Activated T-cell treated with anti-CD3 and anti-CD28 coated beads for 48 hours (primary cell): ENCODE measurements around the gene CRYBA2.

Source experiments
- DNase-seq: peaks from one replicate; pipeline ENCODE4 v3.0.0-alpha.2; 2020; ENCODE audit warnings: low read depth

The CRYBA2 gene, protein sequence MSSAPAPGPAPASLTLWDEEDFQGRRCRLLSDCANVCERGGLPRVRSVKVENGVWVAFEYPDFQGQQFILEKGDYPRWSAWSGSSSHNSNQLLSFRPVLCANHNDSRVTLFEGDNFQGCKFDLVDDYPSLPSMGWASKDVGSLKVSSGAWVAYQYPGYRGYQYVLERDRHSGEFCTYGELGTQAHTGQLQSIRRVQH

DNA sequence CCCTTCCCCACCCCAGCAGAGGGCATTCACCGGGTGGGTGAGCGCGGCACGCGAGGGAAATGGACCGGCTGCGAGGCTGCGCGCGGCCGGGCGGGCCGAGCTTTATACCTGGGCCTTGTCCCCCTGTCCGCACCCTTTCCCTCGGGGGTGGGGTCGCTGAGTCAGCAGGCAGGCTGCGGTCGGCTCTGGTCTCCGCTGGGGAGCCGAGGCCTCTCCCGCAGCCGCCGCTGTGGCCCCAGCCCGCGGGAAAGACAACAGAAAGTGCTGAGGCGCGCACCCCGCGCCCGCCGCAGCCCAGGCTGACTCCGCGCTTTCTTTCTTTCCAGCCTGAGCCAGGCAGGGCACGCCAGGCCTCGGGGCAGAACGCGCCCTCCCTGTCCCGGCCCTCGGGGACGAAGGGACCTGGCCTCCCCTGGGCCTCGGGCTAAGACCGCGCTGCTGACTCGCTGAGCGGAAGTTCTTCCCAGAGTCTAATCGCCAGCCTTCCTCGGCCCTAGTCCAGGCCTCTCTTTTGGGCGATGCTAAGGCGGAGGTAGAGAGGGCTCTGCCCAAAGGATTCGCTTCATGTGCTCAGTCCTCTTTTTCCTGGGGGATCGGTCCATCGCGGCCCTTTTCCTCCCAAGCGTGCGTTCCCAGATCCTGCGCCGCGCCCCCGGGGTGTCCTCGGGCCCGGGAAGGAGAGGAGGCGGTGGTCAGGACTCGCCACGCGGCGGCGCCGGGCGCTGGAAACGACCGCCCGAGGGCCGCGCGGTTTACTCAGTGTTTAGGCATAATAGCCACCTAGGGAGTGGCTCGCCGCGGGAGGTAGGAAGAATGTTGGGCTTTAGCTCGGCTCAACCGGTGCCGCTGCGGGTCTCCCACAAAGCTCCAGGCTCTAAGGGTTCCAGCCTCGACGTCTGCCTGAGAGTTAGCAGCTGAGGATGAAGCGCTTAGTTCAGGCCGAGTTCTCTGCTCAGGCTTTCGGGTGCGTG is at the start of gene CRYBA2:
TSS of gene CRYBA2 (minus strand) at position 78 of the 971 bp plus-strand sequence. CDS start 246 bp downstream, outside the sequence.
- DNase-seq = no peak

DNA sequence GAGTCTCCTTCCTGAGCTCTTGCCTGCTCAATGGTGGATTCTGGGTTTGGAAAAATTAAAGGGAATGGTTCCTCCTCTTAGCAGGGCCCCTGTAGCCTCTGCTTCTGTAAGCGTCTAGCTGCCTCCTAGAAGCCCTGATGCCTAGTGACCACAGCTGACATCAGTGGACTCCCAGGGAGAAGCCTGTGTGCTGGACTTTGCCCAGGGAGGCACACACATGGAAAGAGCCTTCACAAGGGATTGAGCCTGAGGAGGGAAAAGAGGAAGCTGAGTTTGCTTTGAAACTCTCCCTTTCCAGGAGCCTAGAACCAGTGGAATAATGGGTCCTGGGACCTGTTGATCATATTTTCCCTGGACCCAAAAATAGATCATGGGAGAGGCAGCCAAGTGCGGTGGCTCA is 49.5 kb upstream of the CRYBA2 start:
- DNase-seq = no peak

DNA sequence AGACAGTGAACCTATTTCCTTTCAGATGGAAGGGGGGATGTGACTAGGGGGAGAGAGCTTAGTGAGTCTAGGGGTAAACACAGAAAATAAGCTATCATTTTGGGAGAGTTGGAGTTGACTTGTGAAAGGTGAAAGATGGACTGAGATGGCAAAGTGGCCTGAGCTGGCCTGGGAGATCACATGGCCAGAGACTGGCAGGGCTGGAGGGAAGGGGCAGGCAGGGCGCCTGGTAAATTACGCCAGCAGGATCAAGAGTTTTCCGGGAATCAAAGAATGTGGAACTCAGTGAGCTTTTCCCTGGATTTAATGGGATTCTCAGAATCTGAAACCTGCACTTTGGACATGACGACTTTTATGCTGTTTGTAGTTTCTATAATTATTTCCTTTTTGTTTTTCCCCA is 48.9 kb upstream of the CRYBA2 start:
- no peak for DNase-seq

DNA sequence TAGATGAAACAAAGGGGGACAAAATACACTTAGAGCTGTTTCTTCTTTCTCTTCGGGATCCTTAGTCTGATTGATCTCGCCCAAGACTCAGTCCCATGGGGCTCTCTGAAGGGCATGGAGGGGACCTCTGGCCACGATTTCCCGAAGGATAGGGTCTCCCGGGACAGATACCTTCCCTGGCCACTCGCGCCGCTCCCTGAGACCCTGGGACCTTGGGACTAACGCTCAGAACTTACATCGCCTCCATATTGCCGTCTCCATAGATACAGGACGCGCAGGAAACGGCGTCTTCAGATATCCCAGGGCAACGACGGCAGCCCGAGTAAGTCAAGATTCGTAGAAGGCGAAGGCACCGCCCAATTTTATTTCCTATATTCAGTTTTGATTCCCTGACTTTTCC is 48.0 kb upstream of the CRYBA2 start, which contains the start of gene CFAP65:
TSS of gene CFAP65 (minus strand) at position 265 of the 400 bp plus-strand sequence. CDS start 2,468 bp downstream, outside the sequence.
- no peak for DNase-seq

DNA sequence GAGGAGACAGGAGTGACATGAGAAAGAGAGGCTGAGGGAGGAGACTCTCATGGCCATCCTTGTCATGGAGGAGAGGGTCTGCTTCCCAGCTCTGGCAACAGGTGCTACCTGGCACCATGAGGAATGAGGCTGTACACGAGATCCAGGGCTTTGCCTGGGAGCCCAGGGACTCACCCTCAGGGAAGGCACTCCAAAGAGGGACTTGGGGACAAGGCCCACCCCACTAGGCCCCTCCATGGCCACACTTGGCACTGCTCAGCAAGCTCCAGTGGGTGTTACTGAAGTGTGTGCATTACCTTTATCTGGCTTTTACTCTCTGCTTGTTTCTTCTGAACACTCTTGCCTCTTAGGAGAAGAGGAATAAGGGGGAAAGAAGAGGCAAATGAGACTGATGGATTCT is 45.4 kb upstream of the CRYBA2 start:
- DNase-seq = no peak

DNA sequence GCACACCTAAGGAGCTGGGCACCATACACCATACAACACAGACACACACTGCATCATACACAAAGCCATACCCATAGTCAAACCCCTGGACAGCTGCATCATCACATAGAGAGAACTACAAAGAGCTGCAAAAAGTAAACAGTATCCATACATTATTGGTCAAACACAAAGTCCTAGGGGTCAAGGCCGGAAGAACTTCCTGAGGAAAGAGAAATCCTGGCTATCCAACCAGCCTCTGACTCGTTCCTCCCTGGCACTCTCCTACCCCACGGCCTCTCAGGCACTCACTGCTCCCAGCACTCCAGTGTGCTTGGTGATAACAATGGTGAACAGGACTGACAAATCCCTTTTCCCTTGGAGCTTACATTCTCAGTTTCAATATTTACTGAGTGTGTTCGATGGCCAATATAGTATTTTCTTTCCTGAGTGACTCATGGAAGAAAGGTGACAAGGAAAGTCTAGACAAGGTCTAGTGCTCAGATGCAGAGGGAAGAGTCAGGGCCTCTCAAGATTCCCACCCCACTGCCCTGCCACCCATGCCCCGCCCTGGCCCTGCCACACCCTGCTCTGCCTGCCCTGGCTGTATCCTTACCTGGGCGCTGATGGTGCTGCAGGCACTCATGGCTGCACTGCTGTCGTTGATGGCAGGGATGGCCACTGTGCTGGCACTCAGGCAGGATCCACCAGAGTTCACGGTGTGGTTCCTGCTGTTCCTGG is 44.7 kb upstream of the CRYBA2 start:
- no peak for DNase-seq

DNA sequence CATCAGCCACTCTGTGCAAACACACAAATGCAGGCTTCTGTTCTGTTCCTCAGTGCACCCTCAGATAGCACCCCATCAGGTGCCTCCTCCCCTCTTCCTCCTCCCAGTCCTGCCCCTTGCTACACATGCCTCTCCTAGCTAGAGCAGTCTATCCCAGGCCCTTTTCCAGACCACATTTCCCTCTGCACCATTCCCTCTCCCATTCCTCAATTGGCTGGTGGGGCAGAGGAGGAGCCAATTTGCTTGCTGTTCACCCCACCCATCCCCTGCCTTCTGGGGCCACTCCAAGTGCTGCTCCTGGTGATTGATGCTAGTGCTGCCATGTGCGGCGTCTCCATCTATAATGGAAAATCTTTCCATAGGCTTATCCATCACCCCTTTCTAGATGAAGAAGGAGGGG is 42.7 kb upstream of the CRYBA2 start:
- DNase-seq = no peak

DNA sequence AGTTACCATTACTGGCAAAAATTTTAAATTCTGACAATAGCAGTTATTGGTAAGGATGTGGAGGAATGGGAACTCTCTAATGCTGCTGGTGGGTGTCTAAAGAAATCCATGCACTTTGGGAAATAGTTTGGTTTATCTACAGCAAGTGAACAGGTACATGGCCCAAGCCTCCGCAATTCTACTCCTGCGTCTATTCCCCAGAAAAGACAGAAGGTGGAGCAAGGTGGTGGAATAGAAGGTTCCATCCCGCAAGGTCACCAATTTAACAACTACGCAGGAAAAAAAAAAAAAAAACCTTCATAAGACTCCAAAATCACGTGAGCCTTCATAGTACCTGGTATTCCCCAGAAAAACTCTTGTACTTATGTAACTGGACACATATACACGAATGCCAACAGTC is 41.6 kb upstream of the CRYBA2 start:
- DNase-seq = no peak

DNA sequence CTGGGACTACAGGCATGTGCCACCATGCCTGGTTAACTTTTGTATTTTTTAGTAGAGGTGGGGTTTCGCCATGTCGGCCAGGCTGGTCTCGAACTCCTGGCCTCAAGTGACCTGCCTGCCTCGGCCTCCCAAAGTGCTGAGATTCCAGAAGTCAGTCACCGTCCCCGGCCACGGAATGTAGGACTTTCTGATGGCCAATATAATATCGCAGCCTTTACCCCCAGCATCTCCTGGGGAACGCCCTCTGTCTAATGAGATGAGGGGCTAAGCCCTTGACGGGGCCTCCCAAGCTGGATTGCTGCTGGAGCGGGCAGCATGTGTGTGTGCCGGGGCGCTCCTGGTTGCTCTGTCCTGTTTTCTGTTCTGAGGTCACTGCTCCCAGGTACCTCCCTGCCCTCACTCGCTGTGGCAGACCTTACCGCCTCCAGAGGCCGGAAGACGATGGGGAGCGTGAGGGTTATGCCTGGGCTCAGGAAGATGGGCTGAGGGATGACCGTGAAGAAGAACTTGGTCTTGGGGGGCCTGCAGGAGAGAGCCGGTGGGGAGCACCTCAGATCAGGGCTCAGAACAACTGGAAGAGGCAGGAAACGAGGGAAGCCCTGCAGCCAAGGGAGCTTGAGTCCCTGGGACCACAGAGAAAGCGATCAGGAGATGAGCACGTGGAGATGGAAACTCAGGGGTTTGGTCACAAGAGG is 39.0 kb upstream of the CRYBA2 start:
- no peak for DNase-seq

DNA sequence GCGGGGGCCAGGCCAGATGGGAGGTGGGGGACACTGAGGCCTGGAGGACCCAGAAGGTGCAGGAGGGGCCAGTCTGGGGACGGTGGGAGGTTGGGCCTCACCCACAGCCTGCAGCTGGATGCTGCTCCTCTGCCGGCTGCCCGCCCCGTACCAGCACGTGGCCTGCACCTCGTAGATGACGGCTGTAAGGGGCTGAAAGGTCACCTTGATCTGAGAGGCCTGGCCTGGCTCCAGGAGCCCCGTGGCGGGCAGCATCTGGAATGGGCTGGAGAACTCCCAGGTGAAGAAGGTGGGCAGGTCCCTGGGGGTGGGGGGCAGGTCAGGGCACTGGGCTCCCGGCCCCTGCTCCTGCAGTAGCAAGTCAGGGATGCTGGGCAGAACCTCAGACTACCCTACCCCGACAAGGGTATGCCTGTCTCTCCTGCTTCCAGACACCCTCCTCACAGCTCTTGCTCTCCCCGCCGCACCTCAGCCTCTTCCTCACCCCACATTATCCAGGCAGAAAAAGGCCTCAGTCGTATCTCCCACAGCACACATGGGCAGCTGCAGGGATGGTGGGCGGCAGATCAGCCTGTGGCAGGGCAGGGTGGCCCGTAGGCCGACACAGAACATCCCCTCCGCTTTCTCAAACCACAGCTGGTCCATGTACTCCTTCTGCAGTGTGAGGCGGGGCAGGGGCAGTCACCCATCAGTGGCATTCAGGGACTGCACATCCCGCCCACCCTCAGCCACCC is 38.0 kb upstream of the CRYBA2 start:
- no peak for DNase-seq

DNA sequence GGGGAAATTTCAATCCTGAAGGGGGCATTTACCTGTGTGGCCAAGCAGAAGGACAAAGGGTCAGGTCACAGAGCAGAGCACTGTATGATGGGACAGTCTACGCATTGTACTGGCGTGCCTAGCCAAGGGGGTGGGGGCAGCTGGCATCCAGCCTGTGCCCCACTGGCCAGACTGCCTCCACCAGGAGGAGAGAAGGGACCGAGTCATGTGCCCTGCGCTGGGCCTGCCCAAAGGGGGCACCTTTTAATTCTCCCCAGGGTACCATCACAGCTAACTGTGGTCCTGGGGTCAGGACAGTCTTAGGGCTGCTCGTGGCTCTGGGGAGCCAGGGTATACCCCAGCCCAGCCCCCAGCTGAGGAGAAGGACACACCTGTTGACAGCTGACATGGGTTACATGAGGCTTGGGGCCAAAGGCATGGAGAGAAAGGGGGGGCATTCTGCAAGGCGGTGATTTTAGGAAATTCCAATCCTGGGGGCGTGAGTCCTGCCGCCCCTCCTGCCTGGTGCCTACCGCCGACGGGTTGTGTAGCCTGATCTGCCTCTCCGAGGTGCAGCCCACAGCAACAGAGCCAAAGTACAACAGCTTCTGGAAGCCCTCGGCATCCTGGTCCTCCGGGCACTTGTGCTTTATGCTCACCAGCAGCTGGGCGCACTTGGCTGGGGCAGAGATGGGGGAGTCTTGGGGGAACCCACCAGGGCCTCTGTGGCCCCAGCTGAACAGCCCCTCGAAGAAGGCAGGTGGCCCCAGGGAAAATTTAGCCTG is 37.1 kb upstream of the CRYBA2 start:
- no peak for DNase-seq

DNA sequence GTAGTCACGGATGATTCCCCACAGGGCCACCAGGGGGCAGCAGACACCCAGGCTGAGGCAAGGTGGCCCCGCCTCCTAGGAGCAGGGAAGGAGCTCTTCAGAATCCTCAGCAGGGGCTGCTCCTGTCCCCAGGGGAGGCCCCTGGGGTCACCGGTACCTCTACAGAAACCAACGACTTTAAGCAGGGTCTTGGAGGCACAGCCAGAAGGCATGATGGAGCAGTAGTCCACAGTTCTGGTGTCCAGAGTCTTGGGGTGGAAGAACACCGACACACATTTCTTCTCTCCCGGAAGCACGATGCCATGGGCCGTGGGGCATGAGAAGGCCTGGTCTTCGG is 36.6 kb upstream of the CRYBA2 start:
- peak; percentile 68 for DNase-seq

DNA sequence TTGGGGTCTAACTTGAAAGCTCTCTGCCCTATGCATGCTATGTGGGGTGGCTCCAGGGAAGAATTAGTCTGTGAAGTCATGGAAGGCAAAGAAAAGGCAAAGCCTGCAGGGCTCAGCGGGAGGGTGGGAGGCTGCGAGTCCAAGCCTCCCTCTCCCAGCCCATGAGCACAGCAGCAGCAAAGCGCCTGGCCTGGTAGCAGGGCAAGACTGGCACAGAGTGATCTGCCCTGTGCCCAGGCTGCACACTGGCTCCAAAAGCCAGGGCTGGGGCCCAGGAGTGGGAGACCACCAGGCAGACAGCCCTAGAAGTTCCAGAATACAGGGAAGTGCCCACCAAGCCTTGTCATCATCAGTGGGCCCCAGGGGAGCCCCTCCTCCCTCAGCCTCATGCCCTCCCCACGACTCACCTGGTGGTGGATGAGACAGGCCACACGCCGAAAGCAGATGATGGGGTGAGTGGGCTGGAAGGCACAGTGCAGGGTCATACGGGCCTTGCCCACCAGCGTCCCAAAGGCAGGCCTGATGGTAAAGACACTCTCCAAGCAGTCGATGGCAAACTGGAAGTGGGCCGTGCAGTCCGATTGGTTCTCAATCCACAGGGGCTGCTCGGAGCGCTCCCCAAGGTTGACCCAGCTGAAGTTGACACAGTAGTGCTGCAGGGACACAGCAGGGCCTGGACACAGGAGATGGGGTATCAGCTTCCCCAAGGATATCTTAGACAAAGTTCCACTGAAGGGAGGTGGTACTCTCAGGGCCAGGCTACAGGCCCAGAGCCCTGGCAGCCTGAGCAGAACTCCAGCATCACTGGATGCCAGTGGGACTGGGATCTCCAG is 36.0 kb upstream of the CRYBA2 start:
- no peak for DNase-seq

DNA sequence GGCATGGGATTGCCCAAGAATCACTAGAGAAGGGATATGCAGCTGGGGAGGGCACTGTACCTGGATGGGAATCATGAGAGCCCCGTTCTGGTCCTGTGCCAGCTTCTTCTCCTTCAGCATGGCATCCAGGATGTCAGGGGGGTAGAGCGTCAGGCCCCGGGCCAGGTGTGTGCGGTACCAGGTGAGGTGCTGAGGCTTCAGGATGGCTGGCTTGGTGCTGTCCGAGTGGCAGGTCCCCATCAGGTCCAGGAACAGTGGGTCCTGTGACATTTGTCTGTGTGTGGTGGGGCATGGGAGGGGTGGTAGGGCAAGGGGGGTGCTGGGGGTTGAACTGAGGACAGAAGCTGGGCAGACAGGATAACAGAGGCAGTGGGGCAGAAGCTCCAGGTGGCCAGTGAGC is 34.9 kb upstream of the CRYBA2 start:
- DNase-seq = no peak

DNA sequence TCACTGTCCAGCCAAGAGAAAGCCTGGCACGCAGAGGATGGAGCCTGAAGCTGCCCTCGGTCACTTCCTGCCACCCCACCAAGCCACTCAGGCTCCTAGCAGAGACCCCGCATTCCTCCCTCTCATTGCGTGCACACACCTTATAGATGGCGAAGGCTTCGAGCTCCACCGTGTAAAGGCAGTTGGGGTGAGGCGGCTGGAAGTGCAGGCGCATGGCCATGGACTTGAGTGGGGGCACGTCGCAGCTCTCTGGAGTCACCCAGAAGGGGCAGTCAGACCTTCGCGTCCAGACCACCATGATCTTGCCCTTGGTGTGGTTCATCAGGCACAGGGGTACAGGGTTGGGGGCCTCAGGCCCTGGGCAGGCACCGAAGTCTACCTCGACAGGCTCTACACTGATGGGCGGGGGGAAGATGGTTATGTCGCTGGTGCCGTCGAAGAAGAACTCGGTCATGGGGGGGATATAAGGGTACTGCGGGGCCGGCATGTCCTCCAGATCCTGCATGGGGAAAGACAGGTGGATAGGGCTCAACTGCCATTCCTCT is 34.4 kb upstream of the CRYBA2 start:
- no peak for DNase-seq

DNA sequence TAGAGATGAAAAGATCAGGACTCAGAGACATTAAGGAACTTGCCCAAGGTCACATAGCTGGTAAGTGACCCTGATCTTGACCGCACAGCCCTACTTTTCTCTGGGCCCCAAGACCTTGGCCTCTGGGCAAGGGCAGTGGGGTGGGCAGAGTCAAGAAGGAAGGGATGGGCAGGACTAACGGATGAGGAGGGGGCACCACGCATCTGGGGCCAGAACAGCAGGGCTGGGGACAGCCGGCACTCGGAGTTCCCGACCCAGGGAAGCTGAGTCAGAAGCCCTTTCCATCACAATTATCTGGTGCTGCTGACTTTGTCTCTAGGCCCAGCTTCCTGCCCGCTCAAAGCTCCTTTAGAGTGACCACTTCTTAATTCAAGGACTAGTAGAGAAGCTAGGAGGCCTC is 33.7 kb upstream of the CRYBA2 start:
- no peak for DNase-seq

DNA sequence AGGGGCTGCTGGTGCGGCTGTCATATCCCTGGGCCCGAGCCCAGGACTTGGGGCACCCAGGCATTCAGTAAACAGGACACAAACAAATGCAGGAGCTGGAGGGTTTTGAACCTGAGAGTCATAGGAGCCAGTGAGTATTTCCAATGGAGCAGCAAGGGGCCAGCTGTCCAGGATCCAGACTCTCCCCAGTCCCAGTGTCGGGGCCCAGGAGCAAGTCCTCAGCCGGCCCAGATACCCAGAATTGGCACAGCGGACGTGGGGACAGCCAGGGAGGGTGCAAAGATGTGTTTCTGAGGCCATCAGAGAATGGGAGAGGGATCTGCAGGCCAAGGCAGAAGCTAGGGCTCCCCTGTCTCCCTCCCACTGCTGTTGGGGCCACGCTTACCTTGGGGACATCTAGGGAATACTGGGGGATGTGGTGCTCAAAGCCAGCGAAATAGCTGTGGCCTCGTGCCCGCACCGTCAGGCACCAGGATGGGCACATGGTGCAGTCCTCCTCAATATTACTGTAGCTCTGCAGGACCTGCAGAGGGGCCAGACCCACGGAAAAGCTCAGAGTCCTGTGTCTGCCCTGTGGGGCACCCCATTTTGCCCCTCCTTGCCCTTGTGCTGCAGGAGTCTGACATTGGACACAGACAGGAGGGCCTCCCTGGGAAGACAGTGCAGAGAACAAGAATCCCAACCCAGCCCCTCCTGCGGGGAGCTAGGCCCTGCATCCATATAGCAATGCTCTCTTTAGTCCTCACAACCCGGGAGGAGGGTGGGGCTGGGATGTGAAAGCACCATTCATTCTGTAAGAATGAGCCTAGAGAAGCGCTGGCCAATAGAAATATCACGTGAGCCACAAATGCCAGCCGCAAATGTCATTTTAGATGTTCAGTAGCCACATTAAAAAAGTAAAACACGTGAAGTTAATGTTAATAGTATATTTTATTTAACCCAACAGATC is 32.7 kb upstream of the CRYBA2 start:
- DNase-seq = no peak

DNA sequence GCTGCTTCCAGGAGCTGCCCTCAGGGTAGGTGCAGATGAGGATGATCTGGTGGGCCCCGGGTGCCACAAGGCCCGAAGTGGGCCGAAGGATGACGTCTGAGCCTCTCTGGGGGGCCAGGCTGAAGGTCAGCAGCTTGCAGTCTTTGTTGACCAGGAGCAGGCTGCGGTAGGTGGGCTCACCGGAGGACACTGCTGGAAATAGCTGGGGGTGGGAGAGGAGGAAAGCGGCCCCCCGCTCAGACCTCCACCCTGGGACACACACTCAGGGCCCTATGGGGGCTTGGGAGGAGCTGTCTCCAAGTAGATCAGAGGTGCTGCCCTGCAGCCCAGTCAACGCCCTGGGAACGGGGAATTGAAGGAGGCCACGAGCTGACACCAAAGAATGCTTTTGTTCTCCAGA is 30.8 kb upstream of the CRYBA2 start:
- no peak for DNase-seq
